ENCODE results near the gene EOMES. TPM values are rescaled to one million over a fixed set of nuclear protein-coding genes. Genes with fewer than 3 reads are reported as not detected.

Gene EOMES
- not detected in 2 replicates for total RNA-seq

GRCh38 chr3:27721717-27722564 lies at the start of gene EOMES:
TSS of gene EOMES (minus strand) at chr3:27722323. CDS start at chr3:27722294, 29 bp downstream.

Other genes with a start within 250 kb of the EOMES start
- 18.1 and 18.8 TPM in 2 replicates for gene SLC4A7, start 237.9 kb downstream of the EOMES start, total RNA-seq